Measurements from ENCODE around the gene TNNT2.

- TF ChIP-seq CTCF (conservative IDR thresholded peaks at IDR 0.05), result no peak
- TF ChIP-seq EZH2 (IDR thresholded peaks at IDR 0.05; ENCODE audit: low read depth), result no peak
Measured at GRCh38 chr1:201375169-201375568, 2.3 kb downstream of the TNNT2 start.

Measured in PC-9 (cell line).